ENCODE measurements around the gene HRC.

The HRC gene

GRCh38 chr19:49173198-49173597 lies 18.0 kb upstream of the HRC start:
- no peak for TF ChIP-seq CTCF (IDR thresholded peaks at IDR 0.05; ENCODE audit: low read depth, low read length)

GRCh38 chr19:49168421-49168820 lies 13.2 kb upstream of the HRC start:
- TF ChIP-seq CTCF (IDR thresholded peaks at IDR 0.05; ENCODE audit: low read depth, low read length), result no peak
- no peak overlapping the region for H3K4me3 ChIP-seq (ENCODE audit: low read depth, low read length)

More at GRCh38 chr19:49173198-49173597, 18.0 kb upstream of the HRC start:
- no peak overlapping the region for H3K4me3 ChIP-seq (ENCODE audit: low read depth, low read length)

GRCh38 chr19:49167857-49168409 lies 12.7 kb upstream of the HRC start:
- H3K4me3 ChIP-seq (ENCODE audit: low read depth, low read length), result no peak overlapping the region
- TF ChIP-seq CTCF (IDR thresholded peaks at IDR 0.05; ENCODE audit: low read depth, low read length), result no peak

GRCh38 chr19:49165865-49166301 lies 10.7 kb upstream of the HRC start:
- no peak overlapping the region for H3K4me3 ChIP-seq (ENCODE audit: low read depth, low read length)
- no peak for TF ChIP-seq CTCF (IDR thresholded peaks at IDR 0.05; ENCODE audit: low read depth, low read length)

- no peak overlapping the region for H3K4me3 ChIP-seq (ENCODE audit: low read depth, low read length)
These were observed 10.0 kb upstream of the HRC start for GRCh38 chr19:49165111-49165750.

GRCh38 chr19:49161987-49162386 lies 6.8 kb upstream of the HRC start:
- no peak overlapping the region for H3K4me3 ChIP-seq (ENCODE audit: low read depth, low read length)
- no peak for TF ChIP-seq CTCF (IDR thresholded peaks at IDR 0.05; ENCODE audit: low read depth, low read length)

More at GRCh38 chr19:49165111-49165750, 10.0 kb upstream of the HRC start:
- TF ChIP-seq CTCF (IDR thresholded peaks at IDR 0.05; ENCODE audit: low read depth, low read length), result no peak

GRCh38 chr19:49160450-49161189 lies 5.4 kb upstream of the HRC start:
- no peak for TF ChIP-seq CTCF (IDR thresholded peaks at IDR 0.05; ENCODE audit: low read depth, low read length)
- H3K4me3 ChIP-seq (ENCODE audit: low read depth, low read length), result no peak overlapping the region
